WTC11 (cell line): Measurements from ENCODE around the gene BIRC5. TPM values are rescaled to one million over a fixed set of nuclear protein-coding genes. Genes with fewer than 3 reads are reported as not detected.
"Not testable (repeated sequence)": the region's sequence is repeated elsewhere in the genome, so short reads cannot be mapped to it uniquely, and the experiment has no call there.

Source experiments
- ATAC-seq: fragments of 200-7000 bp; cut with Tn5 transposase; 2 replicates; pipeline ENCODE4 v1.10.0; 2021; ENCODE audit warnings: mild to moderate bottlenecking, moderate library complexity
- CTCF ChIA-PET: fragments of 300-600 bp; sonication (Branson Sonifier 250); formaldehyde crosslinking; loops from one replicate; lab custom pipeline; 2021; ENCODE audit warnings: antibody characterized with exemption; lab: Charles Lee
- POLR2A ChIA-PET: fragments of 350-600 bp; sonication (Branson Sonifier 250); formaldehyde crosslinking; loops from one replicate; lab custom pipeline; 2021; ENCODE audit warnings: antibody characterized with exemption; lab: Charles Lee
- DNase-seq: peaks from one replicate; pipeline ENCODE4 v3.0.0; 2021; ENCODE audit warnings: low spot score
- H3K27ac Mint-ChIP-seq: 2 replicates; pipeline ENCODE4 v1.8.0; 2021; ENCODE audit warnings: mixed read lengths
- H3K27me3 Mint-ChIP-seq: 2 replicates; pipeline ENCODE4 v1.8.0; 2021; ENCODE audit warnings: low read depth, mild to moderate bottlenecking, moderate library complexity, mixed read lengths
- H3K36me3 Mint-ChIP-seq: 2 replicates; pipeline ENCODE4 v1.8.0; 2021; ENCODE audit warnings: mixed read lengths
- H3K4me1 Mint-ChIP-seq: 2 replicates; pipeline ENCODE4 v1.8.0; 2022; ENCODE audit warnings: mixed read lengths
- H3K4me3 Mint-ChIP-seq: 2 replicates; pipeline ENCODE4 v1.8.0; 2021; ENCODE audit warnings: mild to moderate bottlenecking, moderate library complexity, mixed read lengths
- H3K9me3 Mint-ChIP-seq: 2 replicates; pipeline ENCODE4 v1.8.0; 2021; ENCODE audit warnings: mixed read lengths
- ATF3 ChIP-seq: sonication (generic); formaldehyde crosslinking; conservative IDR thresholded peaks from 2 replicates; pipeline ENCODE4 v1.8.1; 2022; ENCODE audit warnings: mild to moderate bottlenecking, missing genetic modification reagents
- CBFB ChIP-seq: sonication (generic); formaldehyde crosslinking; IDR thresholded peaks from 2 replicates; pipeline ENCODE4 v1.8.1; 2022; ENCODE audit warnings: mild to moderate bottlenecking, low read depth, missing genetic modification reagents
- CREM ChIP-seq: sonication (generic); formaldehyde crosslinking; IDR thresholded peaks from 2 replicates; pipeline ENCODE4 v1.8.1; 2022; ENCODE audit warnings: mild to moderate bottlenecking, missing genetic modification reagents, moderate library complexity
- CTCF ChIP-seq: fragments of 200-600 bp; IDR thresholded peaks from 2 replicates; pipeline ENCODE4 v1.8.0; 2022; ENCODE audit warnings: antibody characterized with exemption
- E2F1 ChIP-seq: sonication (generic); formaldehyde crosslinking; IDR thresholded peaks from 2 replicates; pipeline ENCODE4 v1.8.0; 2022; ENCODE audit warnings: mild to moderate bottlenecking, missing genetic modification reagents
- E2F5 ChIP-seq: sonication (generic); formaldehyde crosslinking; IDR thresholded peaks from 2 replicates; pipeline ENCODE4 v1.8.1; 2022; ENCODE audit warnings: mild to moderate bottlenecking, moderate library complexity, missing genetic modification reagents
- EMX1 ChIP-seq: fragments of 250-450 bp; sonication (Bioruptor Pico); IDR thresholded peaks from 2 replicates; pipeline ENCODE4 v1.8.0; 2021; ENCODE audit warnings: mild to moderate bottlenecking
- ESRRA ChIP-seq: sonication (generic); formaldehyde crosslinking; IDR thresholded peaks from 2 replicates; pipeline ENCODE4 v1.8.1; 2022; ENCODE audit warnings: mild to moderate bottlenecking, missing genetic modification reagents, borderline replicate concordance
- FOXJ3 ChIP-seq: sonication (generic); formaldehyde crosslinking; IDR thresholded peaks from 2 replicates; pipeline ENCODE4 v1.9.0; 2021; ENCODE audit warnings: missing genetic modification reagents, mild to moderate bottlenecking, borderline replicate concordance
- KAT7 ChIP-seq: sonication (generic); formaldehyde crosslinking; IDR thresholded peaks from 2 replicates; pipeline ENCODE4 v1.8.1; 2023; ENCODE audit warnings: missing genetic modification reagents, mild to moderate bottlenecking, borderline replicate concordance
- NFATC4 ChIP-seq: fragments of 250-450 bp; sonication (Bioruptor Pico); IDR thresholded peaks from 2 replicates; pipeline ENCODE4 v1.9.0; 2021; ENCODE audit warnings: mild to moderate bottlenecking
- NFYB ChIP-seq: sonication (generic); formaldehyde crosslinking; conservative IDR thresholded peaks from 2 replicates; pipeline ENCODE4 v1.8.0; 2022; ENCODE audit warnings: low read depth, missing genetic modification reagents
- NR1H2 ChIP-seq: sonication (generic); formaldehyde crosslinking; IDR thresholded peaks from 2 replicates; pipeline ENCODE4 v1.9.0; 2021; ENCODE audit warnings: mild to moderate bottlenecking, moderate library complexity, missing genetic modification reagents
- NR2C2 ChIP-seq: sonication (generic); formaldehyde crosslinking; IDR thresholded peaks from 2 replicates; pipeline ENCODE4 v1.8.0; 2022; ENCODE audit warnings: mild to moderate bottlenecking, missing genetic modification reagents
- PREB ChIP-seq: sonication (generic); formaldehyde crosslinking; IDR thresholded peaks from 2 replicates; pipeline ENCODE4 v1.8.1; 2022; ENCODE audit warnings: mild to moderate bottlenecking, missing genetic modification reagents, moderate library complexity, borderline replicate concordance
- PRRX2 ChIP-seq: fragments of 250-450 bp; sonication (Bioruptor Pico); IDR thresholded peaks from 2 replicates; pipeline ENCODE4 v1.8.0; 2021; ENCODE audit warnings: mild to moderate bottlenecking
- SMAD3 ChIP-seq: sonication (generic); formaldehyde crosslinking; IDR thresholded peaks from 2 replicates; pipeline ENCODE4 v1.8.0; 2022; ENCODE audit warnings: missing genetic modification reagents, mild to moderate bottlenecking, borderline replicate concordance
- SMAD4 ChIP-seq: sonication (generic); formaldehyde crosslinking; IDR thresholded peaks from 2 replicates; pipeline ENCODE4 v1.8.0; 2022; ENCODE audit warnings: mild to moderate bottlenecking, missing genetic modification reagents
- SOX15 ChIP-seq: fragments of 250-450 bp; sonication (Bioruptor Pico); IDR thresholded peaks from 2 replicates; pipeline ENCODE4 v1.9.0; 2021; ENCODE audit warnings: mild to moderate bottlenecking
- SP1 ChIP-seq: sonication (generic); formaldehyde crosslinking; conservative IDR thresholded peaks from 2 replicates; pipeline ENCODE4 v1.8.1; 2022; ENCODE audit warnings: missing genetic modification reagents
- TP53 ChIP-seq: sonication (generic); formaldehyde crosslinking; IDR thresholded peaks from 2 replicates; pipeline ENCODE4 v1.8.1; 2023; ENCODE audit warnings: mild to moderate bottlenecking, missing genetic modification reagents
- ZNF121 ChIP-seq: sonication (generic); formaldehyde crosslinking; IDR thresholded peaks from 2 replicates; pipeline ENCODE4 v1.8.0; 2023; ENCODE audit warnings: missing genetic modification reagents
- total RNA-seq: library from RNA; stranded (reverse); gene quantifications from 3 replicates; pipeline ENCODE4 v1.2.3, GENCODE V29; 2021

The BIRC5 gene
- total RNA-seq, 1 experiment from 2014 or later: 115 TPM

- 0 out of 2 replicates have a peak, but pooled peaks have one; percentile 50 for TF ChIP-seq E2F5
- no peak for TF ChIP-seq SMAD3 (CRISPR knock-in tag)
- no peak for TF ChIP-seq PREB (CRISPR knock-in tag)
- TF ChIP-seq CTCF: no peak
- no peak for TF ChIP-seq ESRRA
- TF ChIP-seq CBFB: 0 out of 2 replicates have a peak, but pooled peaks have one; percentile 38
- TF ChIP-seq NFYB: no peak
- no peak for TF ChIP-seq E2F1 (CRISPR knock-in tag)
- no peak for TF ChIP-seq PRRX2
- no peak for TF ChIP-seq KAT7 (CRISPR knock-in tag)
- no peak for TF ChIP-seq SMAD4
- peak; percentile 31; the same call in 1 of the 2 replicates for TF ChIP-seq CREM (CRISPR knock-in tag)
Measured at GRCh38 chr17:78168242-78168902, 45.7 kb upstream of the BIRC5 start, which contains the start of gene SYNGR2 (continued).

- H3K4me1 Mint-ChIP-seq: peaks cover 40% of the 10 kb centered on the region
- H3K27ac Mint-ChIP-seq: no peak overlapping the region
- H3K4me3 Mint-ChIP-seq: peak overlapping the region; percentile 70
- POLR2A ChIA-PET: interaction anchor here (0.9 to 1.2 kb wide), 2 partner anchors 17 to 41 kb away, joined by 4 to 5 read pairs; partner anchors contain the start of genes TK1 and TMC6
- peak; percentile 52 for ATAC-seq
- peaks cover 16% of the 10 kb centered on the region for H3K36me3 Mint-ChIP-seq
- H3K27me3 Mint-ChIP-seq: no peaks in the 10 kb centered on the region
- no peaks in the 10 kb centered on the region for H3K9me3 Mint-ChIP-seq
- CTCF ChIA-PET: interaction anchor here (0.8 to 4.4 kb wide), 8 partner anchors 9 to 192 kb away, joined by 3 to 27 read pairs (median 4); partner anchors contain the start of genes AFMID and TK1
- peak; percentile 66 for DNase-seq
- no peak for TF ChIP-seq SOX15 (CRISPR knock-in tag)
- peak; percentile 17; the same call in 1 of the 2 replicates for TF ChIP-seq NFYB
- no peak for TF ChIP-seq SP1
- TF ChIP-seq, all 79 proteins: peak for 1
Measured at GRCh38 chr17:78168903-78169793, 44.9 kb upstream of the BIRC5 start.

GRCh38 chr17:78170692-78171590 is 43.1 kb upstream of the BIRC5 start:
- ATAC-seq (no peak), DNase-seq (no peak)
- CTCF ChIA-PET: interaction anchor here (0.6 to 4.4 kb wide), 5 partner anchors 16 to 86 kb away, joined by 3 to 27 read pairs (median 11); partner anchors contain the start of genes AFMID and TK1
- peak overlapping the region; percentile 29; the same call in 1 of the 2 replicates for H3K4me3 Mint-ChIP-seq
- peaks cover 25% of the 10 kb centered on the region for H3K36me3 Mint-ChIP-seq
- H3K4me1 Mint-ChIP-seq: peaks cover 47% of the 10 kb centered on the region
- POLR2A ChIA-PET: interaction anchor here (0.6 kb wide), 1 partner anchor 11 kb away, joined by 7 read pairs; no protein-coding TSS in a partner anchor
- H3K27ac Mint-ChIP-seq: peak overlapping the region; percentile 72
- H3K9me3 Mint-ChIP-seq: no peaks in the 10 kb centered on the region
- H3K27me3 Mint-ChIP-seq: no peaks in the 10 kb centered on the region
- TF ChIP-seq FOXJ3 (no peak), TP53 (CRISPR knock-in tag) (no peak), ZNF121 (CRISPR knock-in tag) (no peak), NFATC4 (CRISPR knock-in tag) (0 out of 2 replicates have a peak, but pooled peaks have one; percentile 42), EMX1 (0 out of 2 replicates have a peak, but pooled peaks have one; percentile 22), ATF3 (no peak), NR2C2 (CRISPR knock-in tag) (no peak), NR1H2 (CRISPR knock-in tag) (no peak)
- TF ChIP-seq, all 79 proteins: peak for 2

- H3K4me1 Mint-ChIP-seq: peaks cover 52% of the 10 kb centered on the region
- not testable (repeated sequence) for DNase-seq, H3K4me3 Mint-ChIP-seq, H3K9me3 Mint-ChIP-seq, H3K27me3 Mint-ChIP-seq, ATAC-seq
- H3K27ac Mint-ChIP-seq: peak overlapping the region; percentile 84; the same call in 1 of the 2 replicates
- H3K36me3 Mint-ChIP-seq: peaks cover 25% of the 10 kb centered on the region
- ChIA-PET POLR2A (interaction anchor here (0.6 to 1.4 kb wide), 2 partner anchors 11 to 32 kb away, joined by 4 to 7 read pairs; no protein-coding TSS in a partner anchor), CTCF (interaction anchor here (0.6 to 6.4 kb wide), 4 partner anchors 15 to 87 kb away, joined by 3 to 82 read pairs (median 15); partner anchors contain the start of genes AFMID and TK1)
Measured at GRCh38 chr17:78171591-78172248, 42.3 kb upstream of the BIRC5 start.
